PC-9 (cell line): Measurements from ENCODE around the gene SYT11.

ENCODE experiments used
- CTCF ChIP-seq: fragments of 200-600 bp; sonication (generic); conservative IDR thresholded peaks from 2 replicates; pipeline ENCODE4 v1.6.1; 2017; ENCODE audit warnings: mixed run types, antibody characterized with exemption, mild to moderate bottlenecking, moderate library complexity
- EZH2 ChIP-seq: fragments of 200-600 bp; sonication (generic); IDR thresholded peaks from 2 replicates; pipeline ENCODE4 v1.8.0; 2017; ENCODE audit warnings: antibody characterized with exemption, low read depth

- no peak for TF ChIP-seq CTCF
- TF ChIP-seq EZH2, result no peak
These were observed 18.6 kb downstream of the SYT11 start for GRCh38 chr1:155877945-155878344.
